Non-pigmented ciliary epithelial cell (primary cell): Measurements from ENCODE around the gene RPS6KA4.
A peak's percentile ranks its signal among the peaks of the same experiment; 100 is the strongest.

Experiments
- DNase-seq: peaks from one replicate; pipeline ENCODE4 v3.0.0-alpha.2; 2010; ENCODE audit warnings: low read depth

The RPS6KA4 gene

DNA sequence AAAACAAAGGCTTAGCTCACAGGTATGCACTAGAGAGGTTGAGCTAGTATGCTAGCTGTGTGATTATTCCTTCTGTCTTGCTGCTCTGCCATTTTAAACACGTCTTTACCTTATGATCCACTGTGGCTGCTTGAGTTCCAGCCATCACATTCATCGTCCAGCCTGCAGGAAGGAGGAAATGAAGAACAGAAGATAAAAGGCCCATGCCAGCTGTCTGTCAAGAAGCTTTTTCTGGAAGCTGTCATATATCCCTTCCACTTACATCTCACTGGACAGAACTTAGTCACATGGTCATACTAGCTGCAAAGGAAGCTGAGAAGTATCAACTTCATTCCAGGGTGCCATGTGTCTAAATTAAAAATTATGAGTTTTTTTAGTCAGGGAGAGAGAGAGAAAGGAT is 31.6 kb upstream of the RPS6KA4 start:
- no peak for DNase-seq

DNA sequence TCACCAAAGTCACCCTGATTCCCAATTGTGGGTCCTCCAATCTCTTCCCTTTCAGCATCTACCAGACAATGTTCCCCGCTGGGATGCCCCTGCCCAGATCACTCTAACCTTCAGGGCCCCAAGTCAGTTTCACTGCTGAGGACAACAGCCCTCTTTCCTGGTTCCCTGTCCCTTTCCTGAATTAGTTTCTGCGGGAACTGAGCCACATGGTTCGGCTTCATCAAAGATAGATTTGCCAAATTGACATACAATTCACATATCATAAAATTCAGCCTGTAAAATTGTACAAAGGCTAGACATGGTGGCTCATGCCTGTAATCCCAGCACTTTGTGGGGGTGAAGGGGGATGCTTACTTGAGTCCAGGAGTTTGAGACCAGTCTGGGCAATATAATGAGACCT is 31.0 kb upstream of the RPS6KA4 start:
- no peak for DNase-seq

DNA sequence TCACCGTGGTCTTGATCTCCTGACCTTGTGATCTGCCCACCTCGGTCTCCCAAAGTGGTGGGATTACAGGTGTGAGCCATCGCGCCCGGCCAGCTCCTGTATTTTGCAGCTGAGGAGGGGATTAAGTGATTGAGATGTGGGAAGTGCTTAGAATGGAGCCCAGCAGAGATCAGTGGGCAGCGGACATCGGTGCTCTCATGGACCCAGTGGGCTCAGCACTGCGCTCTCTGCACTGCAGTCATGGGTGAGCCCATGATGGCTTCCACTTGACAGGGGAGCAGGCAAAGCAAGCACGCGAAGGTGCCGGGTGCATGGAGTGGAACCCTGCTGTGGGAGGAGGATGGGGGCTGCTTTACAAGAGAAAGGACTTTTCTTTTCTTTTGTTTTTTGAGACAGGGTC is 28.1 kb upstream of the RPS6KA4 start:
- DNase-seq, result no peak

DNA sequence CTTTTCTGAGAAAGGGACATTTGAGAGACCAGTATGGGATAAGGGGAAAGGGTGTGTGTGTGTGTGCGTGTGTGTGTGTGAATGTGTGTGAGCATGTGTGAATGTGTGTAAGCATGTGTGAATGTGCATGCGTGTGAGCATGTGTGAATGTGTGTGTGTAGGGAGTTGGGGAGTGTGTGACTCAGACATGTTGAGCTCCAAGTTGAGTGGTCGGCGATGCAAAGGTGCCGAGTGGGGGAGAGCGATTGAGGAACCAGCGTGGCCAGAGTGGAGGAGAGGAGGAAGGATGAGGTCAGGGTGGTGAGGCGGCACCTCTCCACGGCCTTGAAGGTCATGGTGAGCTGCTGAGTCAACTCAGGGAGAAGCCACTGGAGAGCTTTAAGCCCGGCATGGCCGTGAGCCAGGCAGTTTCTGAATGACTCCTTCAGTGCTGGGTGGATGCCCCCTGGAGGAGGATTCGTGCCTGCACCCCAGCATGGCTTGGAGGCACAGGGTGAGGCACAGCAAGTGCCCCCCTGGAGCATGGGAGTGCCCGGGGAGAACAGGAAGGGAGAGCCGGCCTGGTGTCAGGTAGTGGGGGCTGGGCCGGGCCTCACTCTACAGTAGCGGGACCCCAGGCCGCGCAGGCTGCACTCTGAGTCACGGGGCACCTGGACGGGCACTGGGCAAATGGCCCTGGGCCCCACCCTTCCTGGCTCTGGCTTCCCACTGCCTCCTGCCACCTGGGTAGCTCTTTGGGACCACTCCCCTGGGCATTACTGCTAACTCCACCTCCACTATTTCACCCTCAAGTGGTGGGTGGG is 27.2 kb upstream of the RPS6KA4 start:
- peak; percentile 42 for DNase-seq

DNA sequence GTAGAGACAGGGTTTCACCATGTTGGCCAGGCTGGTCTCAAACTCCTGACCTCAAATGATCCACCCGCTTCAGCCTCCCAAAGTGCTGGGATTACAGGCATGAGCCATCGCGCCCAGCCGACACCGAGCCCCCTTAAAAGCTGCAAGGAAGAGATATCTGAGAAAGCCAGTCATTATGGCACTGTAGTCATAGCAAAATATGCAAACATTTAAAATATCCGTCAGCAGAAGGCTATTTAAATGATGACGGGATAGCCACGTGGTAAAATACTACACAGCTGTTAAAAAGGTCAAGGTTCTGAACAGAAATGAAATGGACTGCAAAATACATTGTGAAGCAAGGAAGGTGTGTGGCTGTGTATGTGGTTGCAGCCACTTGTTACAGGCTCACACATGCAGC is 25.4 kb upstream of the RPS6KA4 start:
- no peak for DNase-seq

DNA sequence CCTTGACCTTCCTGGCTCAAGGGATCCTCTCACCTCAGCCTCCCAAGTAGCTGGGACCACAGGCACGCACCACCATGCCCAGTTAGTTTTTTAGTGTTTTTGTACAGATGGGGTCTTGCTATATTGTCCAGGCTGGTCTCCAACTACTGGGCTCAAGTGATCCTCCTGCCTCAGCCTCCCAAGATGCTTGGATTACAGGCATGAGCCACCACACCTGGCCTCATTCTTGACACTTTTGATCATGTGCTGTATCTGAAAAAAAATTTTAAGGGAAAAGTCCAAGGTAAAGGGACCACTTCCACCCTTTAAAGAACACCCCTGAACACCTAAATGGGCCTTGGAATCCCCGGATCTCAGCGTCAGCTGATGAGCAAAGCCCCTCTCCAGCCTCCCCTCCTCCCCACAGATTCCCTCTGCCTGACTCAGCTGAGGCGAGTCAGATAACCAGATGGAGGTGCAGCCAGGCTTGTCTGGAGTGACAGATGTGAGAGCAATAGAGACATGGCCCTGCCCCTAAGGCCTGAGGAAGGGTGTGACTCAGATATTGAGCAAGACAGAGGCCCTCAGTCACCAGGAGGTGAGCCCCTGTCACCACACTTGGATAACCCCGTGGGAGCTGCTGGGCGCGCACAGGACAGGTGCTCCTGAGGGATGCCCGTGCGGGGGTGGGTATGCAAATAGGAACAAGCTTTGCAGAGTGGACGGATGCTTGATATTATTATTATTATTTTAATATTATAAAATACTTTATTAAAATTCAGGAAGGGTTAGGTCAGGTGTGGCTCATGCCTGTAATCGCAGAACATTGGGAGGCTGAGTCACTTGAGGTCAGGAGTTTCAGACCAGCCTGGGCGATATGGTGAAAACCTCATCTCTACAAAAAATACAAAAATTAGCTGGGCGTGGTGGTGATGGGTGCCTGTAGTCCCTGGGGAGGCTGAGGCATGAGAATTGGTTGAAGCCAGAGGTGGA is 23.9 kb upstream of the RPS6KA4 start:
- DNase-seq, result peak; percentile 87

DNA sequence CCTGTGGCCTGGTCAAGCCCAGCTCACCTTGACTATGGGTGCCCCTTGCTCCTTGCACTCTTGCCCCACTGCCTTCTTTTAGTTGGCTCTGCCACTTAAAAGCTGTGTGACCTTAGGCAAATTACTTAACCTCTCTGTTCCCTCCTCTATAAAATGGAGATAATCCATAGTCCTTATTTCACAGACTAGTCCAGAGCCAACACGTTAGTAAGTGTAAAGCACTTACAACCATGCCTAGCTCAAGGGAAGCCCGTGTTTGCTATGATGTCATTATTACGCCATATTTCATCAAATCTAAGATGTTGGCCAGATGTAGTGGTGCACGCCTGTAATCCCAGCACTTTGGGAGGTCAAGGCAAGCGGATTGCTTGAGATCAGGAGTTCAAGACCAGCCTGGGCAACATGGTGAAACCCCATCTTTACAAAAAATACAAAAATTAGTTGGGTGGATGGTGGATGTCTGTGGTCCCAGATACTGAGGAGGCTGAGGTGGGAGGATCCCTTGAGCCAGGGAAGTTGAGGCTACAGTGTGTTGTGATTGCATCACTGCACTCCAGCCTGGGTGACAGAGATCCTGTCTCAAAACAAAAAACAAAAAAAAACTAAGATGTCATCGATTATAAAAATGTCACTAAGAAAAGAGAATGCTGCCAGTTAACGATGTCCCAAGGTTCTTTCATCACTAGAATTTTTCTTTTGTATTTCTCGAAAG is 21.3 kb upstream of the RPS6KA4 start:
- DNase-seq, result no peak

DNA sequence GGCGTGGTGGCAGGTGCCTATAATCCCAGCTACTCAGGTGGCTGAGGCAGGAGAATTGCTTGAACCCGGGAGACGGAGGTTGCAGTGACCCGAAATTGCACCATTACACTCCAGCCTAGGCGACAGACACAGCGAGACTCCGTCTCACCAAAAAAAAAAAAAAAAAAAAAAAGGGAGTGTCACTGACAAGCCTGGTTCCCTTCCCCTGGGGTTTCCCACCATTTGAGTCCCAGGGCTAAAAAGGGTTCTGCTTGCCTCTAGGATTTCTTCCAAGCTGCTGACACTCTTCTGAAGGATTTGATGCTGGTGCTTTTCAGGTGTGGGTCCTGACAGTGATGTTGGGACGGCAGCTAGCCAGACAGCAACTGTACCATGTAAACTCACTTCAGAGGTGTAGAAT is 20.2 kb upstream of the RPS6KA4 start:
- DNase-seq, result no peak

DNA sequence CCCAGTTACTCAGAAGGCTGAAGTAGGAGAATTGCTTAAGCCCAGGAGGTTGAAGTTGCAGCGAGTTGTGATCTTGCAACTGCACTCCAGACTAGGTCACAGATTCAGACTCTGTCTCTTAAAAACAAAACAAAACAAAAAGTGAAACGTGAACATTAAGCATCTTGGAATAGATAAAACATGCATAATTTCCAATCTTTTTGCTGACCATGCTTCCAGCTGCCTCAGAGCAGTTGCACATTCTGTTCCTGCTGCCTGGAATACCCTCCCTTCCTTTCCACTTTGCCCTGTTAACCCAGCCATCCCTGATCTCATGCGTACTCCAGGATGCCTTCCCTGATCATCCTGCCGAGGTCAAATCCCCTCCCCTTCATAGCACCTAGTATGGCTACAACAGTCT is 19.7 kb upstream of the RPS6KA4 start:
- no peak for DNase-seq

DNA sequence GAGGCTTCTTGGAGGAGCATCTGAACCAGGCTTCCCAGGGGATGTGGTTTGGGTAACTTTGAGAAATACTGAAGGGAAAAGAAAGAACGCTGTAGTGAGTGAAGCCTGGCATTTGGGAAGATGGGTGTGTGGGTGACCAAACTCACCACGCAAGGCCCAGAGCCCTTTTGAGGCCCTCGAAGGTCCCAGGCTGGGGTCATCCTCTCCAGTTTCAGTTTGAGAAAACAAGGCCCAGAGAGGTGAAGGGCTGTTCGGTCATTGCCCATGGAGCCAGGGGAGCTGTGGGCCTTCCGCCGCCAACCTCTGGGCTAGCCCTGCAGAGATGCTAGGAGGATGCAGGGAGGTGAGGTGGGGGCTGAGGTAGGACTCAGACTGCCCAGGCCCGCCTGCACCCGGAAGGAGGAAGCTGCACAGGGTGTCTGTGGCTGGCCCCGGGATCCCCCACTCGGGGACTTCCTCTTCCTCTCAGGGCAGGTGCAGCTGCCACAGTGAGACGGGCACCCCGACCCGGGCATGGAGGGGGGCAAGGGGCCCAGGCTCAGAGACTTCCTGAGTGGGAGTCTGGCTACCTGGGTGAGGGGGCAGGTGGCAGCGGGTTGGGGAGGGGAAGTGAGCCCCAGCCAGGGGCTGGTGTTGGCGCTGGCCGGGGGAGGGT is 19.1 kb upstream of the RPS6KA4 start, which contains the start of gene CCDC88B:
TSS of gene CCDC88B (plus strand) at position 451 of the 655 bp plus-strand sequence. CDS start at position 514, 63 bp downstream.
- no peak for DNase-seq

DNA sequence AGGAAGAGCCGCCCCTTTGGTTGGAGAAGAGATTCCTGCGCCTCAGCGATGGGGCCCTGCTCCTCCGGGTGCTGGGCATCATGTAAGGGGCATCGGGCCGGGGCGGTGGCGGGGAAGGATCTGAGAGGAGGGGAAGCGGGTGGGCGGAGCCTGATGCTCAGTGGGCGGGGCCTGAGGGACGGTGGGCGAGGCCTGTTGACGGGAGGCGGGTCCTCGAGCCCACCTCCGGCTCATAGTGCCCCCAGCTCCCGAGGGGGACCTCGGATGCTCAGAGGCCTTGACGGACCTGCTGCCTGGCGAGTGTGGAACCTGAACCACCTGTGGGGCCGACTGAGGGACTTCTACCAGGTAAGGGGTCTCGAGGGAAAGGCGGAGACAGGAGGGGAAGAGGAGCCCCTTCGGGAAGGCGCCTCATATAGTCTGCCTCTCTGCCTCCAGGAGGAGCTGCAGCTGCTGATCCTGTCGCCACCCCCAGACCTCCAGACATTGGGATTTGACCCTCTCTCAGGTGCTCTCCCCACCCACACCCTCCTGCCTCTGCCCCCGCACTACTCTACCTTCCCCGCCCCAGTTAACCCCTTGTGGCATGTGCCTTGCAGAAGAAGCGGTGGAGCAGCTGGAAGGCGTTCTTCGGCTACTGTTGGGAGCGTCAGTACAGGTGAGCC is 18.2 kb upstream of the RPS6KA4 start:
- DNase-seq, result no peak

DNA sequence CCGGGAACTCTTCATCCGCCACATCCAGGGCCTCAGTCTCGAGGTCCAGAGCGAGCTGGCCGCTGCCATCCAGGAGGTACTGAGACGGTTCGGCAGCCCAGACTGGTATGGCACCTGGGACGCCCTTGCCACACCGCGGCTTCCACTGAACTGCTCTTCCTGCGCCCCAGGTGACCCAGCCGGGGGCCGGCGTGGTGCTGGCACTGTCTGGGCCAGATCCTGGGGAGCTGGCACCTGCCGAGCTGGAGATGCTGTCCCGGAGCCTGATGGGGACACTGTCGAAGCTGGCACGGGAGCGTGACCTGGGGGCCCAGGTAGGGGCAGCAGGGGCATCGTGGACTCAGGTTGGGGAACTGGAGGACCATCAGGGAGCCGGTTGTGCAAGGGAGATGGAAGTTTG is 17.5 kb upstream of the RPS6KA4 start:
- DNase-seq, result no peak

DNA sequence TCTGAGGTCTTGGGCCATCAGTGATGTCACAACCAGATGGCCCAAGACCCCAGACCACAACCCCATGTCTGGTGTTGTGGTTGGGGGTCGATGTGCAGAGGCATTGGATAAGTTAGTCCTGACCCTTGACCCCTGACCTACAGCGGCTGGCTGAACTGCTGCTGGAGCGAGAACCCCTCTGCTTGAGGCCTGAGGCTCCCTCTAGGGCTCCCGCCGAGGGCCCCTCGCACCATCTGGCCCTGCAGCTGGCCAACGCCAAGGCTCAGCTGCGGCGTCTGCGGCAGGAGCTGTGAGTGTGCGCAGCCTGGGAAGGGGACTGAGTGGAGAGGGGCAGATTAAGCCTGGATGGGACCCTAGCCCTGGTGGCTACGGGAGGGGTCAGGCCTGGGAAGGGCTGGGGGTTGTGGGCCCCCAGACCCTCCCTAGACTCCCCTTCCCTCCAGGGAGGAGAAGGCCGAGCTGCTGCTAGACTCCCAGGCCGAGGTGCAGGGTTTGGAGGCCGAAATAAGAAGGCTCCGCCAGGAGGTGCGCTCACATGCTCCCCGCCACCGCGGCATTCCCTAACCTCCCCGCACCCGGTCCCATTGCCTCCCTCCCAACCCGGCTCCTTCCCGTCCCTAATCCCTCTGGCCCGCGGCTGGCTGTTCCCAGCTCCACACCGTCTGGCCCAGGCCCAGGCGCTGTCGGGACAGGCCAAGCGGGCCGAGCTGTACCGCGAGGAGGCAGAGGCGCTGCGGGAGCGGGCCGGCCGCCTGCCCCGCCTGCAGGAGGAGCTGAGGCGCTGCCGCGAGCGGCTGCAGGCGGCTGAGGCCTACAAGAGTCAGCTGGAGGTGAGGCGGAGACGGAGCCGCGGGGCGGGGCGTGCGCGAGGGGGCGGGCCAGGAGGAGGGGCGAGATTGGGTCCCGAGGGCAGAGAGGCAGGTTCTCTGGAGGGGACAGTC is 16.8 kb upstream of the RPS6KA4 start:
- no peak for DNase-seq

DNA sequence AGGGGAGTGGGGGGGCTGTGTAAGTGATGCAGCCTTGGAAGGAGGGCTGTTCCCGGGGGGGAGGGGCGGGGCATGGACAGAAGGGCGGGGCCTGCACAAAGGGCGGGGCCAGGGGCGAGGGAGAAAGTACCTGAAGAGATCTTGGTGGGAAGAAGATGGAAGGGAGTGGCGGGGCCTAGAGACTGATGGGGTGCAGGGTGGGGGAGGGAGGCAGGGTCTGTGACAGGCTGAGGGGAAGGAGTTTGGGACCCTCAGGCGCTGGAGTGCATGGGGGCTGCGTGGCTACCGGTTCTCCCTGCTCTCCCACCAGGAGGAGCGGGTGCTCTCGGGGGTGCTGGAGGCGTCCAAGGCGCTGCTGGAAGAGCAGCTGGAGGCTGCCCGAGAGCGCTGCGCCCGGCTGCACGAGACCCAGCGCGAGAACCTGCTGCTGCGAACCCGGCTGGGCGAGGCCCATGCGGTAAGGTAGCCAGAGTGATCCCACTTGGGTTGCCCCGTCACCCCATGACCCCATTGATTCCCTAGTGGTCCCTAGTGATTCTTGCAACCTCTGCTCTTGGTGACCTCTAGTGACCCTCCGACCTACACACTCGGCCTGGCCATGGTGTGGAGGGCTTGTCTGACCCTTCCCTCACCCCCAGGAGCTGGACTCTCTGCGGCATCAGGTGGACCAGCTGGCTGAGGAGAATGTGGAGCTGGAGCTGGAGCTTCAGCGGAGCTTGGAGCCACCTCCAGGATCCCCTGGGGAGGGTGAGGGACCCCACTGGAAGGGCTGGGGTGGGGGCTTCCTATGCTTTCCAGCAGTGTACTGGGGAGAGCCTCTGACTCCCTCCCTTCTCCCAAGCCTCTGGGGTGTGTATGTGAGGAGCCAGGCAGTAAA is 15.9 kb upstream of the RPS6KA4 start:
- DNase-seq, result no peak

DNA sequence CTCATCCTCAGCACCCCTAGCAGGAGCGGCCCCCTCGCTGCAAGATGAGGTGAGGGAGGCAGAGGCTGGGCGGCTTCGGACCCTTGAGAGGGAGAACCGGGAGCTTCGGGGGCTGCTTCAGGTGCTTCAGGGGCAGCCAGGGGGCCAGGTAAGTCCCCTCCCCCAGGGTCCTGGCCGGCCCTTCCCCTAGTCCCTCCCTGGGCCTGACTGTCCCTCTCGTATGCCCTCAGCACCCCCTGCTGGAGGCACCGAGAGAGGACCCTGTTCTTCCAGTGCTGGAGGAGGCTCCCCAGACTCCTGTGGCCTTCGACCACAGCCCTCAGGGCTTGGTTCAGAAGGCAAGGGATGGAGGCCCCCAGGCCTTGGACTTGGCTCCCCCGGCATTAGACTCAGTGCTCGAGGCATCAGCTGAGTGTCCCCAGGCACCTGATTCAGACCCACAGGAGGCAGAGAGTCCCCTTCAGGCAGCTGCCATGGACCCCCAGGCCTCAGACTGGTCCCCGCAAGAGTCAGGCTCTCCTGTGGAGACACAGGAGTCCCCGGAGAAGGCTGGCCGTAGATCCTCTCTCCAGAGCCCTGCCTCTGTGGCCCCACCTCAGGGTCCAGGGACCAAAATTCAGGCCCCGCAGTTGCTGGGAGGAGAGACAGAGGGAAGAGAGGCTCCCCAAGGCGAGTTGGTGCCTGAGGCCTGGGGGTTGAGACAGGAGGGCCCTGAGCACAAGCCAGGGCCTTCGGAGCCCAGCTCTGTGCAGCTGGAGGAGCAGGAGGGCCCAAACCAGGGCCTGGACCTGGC is 15.0 kb upstream of the RPS6KA4 start:
- DNase-seq, result no peak

DNA sequence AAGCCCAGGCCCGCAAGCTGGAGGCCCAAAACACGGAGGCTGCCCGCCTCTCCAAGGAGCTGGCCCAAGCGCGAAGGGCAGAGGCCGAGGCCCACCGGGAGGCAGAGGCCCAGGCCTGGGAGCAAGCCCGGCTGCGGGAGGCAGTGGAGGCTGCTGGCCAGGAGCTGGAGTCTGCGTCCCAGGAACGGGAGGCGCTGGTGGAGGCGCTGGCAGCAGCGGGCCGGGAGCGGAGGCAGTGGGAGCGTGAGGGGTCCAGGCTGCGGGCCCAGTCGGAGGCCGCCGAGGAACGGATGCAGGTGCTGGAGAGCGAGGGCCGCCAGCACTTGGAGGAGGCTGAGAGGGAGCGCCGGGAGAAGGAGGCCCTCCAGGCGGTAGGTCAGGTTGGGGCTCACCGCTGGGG is 14.2 kb upstream of the RPS6KA4 start:
- DNase-seq, result no peak

DNA sequence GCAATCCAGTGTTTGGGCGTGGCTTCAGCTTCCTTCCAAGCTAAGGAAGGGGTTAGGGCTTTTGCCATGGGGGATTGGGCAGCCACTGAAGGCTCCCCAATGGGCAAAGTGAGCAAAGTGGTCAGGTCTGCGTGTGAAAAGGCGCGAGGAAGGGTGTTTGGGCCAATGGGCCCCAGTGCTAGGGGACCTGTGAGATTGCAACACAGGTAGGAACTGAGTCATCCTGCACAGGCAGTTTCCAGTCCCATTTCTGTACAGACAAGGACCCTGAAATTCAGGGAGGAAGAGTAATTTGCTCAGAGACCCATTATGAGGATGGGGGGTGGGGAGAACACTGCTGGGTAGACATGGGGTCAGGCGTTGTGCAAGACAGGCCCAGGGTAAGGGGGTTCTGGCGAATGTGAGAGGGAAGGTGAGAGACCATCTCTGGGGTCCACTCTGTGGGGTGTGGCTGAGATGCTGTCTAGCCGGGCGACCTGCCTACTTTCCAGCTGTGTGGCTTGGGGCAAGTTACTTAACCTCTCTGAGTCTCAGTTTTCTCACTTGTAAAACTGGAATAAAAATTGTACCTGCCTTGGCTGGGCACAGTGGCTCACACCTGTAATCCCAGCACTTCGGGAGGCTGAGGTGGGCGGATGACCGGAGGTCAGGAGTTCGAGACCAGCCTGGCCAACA is 11.6 kb upstream of the RPS6KA4 start:
- no peak for DNase-seq
